ENCODE data around the gene ZBTB48.
"Not testable (repeated sequence)": the region's sequence is repeated elsewhere in the genome, so short reads cannot be mapped to it uniquely, and the experiment has no call there.

Gene ZBTB48

DNA sequence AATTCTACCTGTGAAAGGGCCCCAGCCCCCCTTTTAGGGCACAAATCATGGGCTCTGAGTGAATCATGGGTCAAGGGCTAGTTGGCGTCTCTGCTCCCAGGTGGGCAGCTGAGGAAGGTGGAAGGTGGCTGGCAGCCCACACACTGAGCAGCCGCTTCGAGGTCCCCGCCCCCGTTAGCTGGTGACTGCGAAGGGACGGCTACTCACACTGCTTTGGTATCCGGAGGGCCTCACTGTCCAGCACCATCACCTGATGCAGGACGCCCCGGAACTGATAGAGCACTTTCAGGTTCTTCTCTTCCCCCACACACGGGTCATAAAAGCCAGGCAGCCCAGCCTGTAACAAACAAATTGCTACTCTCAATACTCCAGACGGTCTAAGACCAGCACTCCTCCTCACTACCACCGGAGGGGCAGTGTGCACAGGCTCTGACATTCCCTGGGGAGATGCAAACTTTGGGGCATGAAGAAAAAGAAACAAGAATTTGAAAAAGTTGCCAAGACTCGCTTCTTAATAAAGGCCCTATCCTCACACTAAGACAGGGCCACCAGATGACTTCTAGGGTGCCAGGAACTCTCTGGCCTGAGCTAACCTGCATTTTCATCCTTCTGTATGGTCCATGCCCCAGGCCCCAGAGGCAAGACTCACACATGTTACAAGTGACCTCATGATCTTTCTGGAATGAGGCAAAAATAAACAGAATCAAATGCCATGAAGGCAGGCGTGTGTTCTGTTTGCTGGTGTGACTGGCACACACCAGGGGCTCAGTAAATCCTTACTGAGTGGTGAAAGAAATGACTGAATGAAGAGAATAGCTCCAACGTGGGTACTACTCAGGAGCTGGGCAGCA, 56.3 kb downstream of the ZBTB48 start:
- no peak for DNase-seq

DNA sequence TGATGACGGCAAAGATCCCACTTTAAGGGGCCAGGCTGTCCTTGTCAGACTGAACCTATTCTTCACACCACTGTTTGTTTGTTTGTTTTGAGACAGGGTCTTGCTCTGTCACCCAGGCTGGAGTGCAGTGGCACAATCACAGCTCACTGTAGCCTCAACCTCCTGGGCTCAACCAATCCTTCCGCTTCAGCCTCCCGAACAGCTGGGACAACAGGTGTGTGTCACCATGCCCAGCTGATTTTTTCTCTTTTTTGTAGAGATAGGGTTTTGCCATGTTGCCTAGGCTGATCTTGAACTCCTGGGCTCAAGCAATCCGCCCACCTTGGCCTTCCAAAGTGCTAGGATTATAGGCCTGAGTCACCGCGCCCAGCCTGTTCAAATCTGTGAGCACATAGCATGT, 57.0 kb downstream of the ZBTB48 start:
- DNase-seq, result not testable (repeated sequence)

DNA sequence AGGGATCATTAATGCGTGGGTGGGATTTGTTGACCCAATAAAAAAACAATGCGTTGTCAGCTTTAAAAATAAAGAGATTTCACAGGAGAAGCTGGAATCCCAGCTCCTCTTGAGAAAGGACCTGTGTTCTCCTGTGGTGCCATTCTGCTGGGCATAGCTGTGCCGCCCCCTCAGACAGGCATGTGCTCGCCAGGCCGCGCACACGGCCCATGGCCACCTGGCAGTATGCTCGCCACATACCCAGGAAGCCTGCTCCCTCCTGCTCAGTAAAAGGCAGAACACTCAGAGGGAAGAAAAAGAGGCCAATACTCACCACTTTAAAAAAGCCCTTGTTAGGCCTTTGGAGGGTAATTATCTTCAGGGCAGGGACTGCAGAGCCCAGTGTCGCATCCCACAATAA, 58.0 kb downstream of the ZBTB48 start:
- no peak for DNase-seq

DNA sequence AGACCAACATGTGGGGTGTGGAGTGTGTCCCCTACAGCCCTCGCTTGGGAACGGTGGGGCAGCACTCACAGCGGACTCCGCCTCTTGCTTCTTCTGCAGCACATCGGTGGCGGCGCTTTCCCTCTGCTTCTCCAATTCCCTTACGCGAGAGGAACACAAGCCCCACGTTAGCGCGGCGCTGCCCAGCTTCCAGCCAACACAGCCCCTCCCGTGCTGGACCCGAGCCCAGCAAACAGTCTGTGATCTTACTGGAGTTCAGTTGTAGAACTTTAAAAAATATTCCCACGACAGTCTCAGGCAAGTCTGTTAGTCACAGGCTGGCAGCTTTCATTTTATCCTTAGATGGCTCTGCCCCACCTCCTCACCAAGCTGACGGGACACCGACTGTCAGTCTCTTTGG, 58.4 kb downstream of the ZBTB48 start:
- no peak for DNase-seq

Data from suppressor macrophage treated with lipopolysaccharide for 4 hours (primary cell).